ENCODE measurements around the gene ARHGEF28.

GRCh38 chr5:73954381-73954780 is 328.4 kb downstream of the ARHGEF28 start:
- TF ChIP-seq HNRNPLL (IDR thresholded peaks at IDR 0.05; ENCODE audit: low read depth, low read length, poor library complexity, severe bottlenecking) (no peak), ZFX (CRISPR knock-in tag; IDR thresholded peaks at IDR 0.05; ENCODE audit: low read depth) (no peak), TP53 (CRISPR knock-in tag; conservative IDR thresholded peaks at IDR 0.05) (no peak), CEBPZ (IDR thresholded peaks at IDR 0.05; ENCODE audit: low read length) (no peak), JUN (CRISPR knock-in tag; IDR thresholded peaks at IDR 0.05) (no peak), FOSL2 (CRISPR knock-in tag; IDR thresholded peaks at IDR 0.05) (no peak)
